DMS79 treated with DMSO at 0.1 percent for 48 hours (cell line): ENCODE measurements around the gene FOXR1.
A peak's percentile ranks its signal among the peaks of the same experiment; 100 is the strongest.
"Not testable (repeated sequence)": the region's sequence is repeated elsewhere in the genome, so short reads cannot be mapped to it uniquely, and the experiment has no call there.

Source experiments
- DNase-seq: peaks from one replicate; lab custom pipeline; 2025; lab: John Stamatoyannopoulos, UW

Gene FOXR1

GRCh38 chr11:118947091-118947490 is 24.5 kb upstream of the FOXR1 start:
- no peak for DNase-seq

- DNase-seq, result no peak
These were observed 23.6 kb upstream of the FOXR1 start for GRCh38 chr11:118948000-118948399.

- DNase-seq, result peak; percentile 64
These were observed 18.3 kb upstream of the FOXR1 start for GRCh38 chr11:118953265-118953664.

GRCh38 chr11:118953976-118954375 is 17.6 kb upstream of the FOXR1 start:
- DNase-seq, result not testable (repeated sequence)

- DNase-seq, result peak; percentile 73
These were observed 15.3 kb upstream of the FOXR1 start, which contains the start of gene UPK2 for GRCh38 chr11:118956094-118956846. Gene UPK2 (plus strand): TSS chr11:118956298. CDS start chr11:118956351, 53 bp downstream.

- no peak for DNase-seq
These were observed 14.6 kb upstream of the FOXR1 start for GRCh38 chr11:118956847-118957469.

GRCh38 chr11:118957549-118957948 is 14.0 kb upstream of the FOXR1 start:
- no peak for DNase-seq

GRCh38 chr11:118957968-118958367 is 13.6 kb upstream of the FOXR1 start:
- no peak for DNase-seq

GRCh38 chr11:118958577-118958976 is 13.0 kb upstream of the FOXR1 start:
- no peak for DNase-seq

GRCh38 chr11:118961189-118961588 is 10.4 kb upstream of the FOXR1 start:
- DNase-seq, result no peak

GRCh38 chr11:118961591-118961990 is 10.0 kb upstream of the FOXR1 start:
- DNase-seq, result no peak

GRCh38 chr11:118969508-118969907 is 2.1 kb upstream of the FOXR1 start:
- not testable (repeated sequence) for DNase-seq

- DNase-seq, result no peak
These were observed 2.4 kb downstream of the FOXR1 start for GRCh38 chr11:118973985-118974384.

- DNase-seq, result no peak
These were observed 4.5 kb downstream of the FOXR1 start for GRCh38 chr11:118975771-118976709.

GRCh38 chr11:118979434-118979833 is 7.9 kb downstream of the FOXR1 start:
- DNase-seq, result no peak

GRCh38 chr11:118980191-118980881 is 8.8 kb downstream of the FOXR1 start:
- DNase-seq, result no peak

GRCh38 chr11:118984337-118984736 is 12.8 kb downstream of the FOXR1 start:
- not testable (repeated sequence) for DNase-seq

GRCh38 chr11:118984825-118985224 is 13.3 kb downstream of the FOXR1 start:
- DNase-seq, result peak; percentile 64

GRCh38 chr11:118988280-118988679 is 16.7 kb downstream of the FOXR1 start:
- peak; percentile 76 for DNase-seq

- DNase-seq, result not testable (repeated sequence)
These were observed 20.0 kb downstream of the FOXR1 start for GRCh38 chr11:118991486-118992038.

GRCh38 chr11:118996926-118997626 is 25.5 kb downstream of the FOXR1 start:
- DNase-seq, result peak; percentile 46
